KMS-11 (cell line): ENCODE measurements around the gene MB21D2.

Experiments used
- H2AFZ ChIP-seq: fragments of 200-600 bp; sonication (generic); 2 replicates; pipeline ENCODE4 v1.6.1; 2016; ENCODE audit warnings: antibody characterized with exemption, mixed run types, low read depth
- H3K27ac ChIP-seq: fragments of 200-600 bp; sonication (generic); 2 replicates; pipeline ENCODE4 v1.6.1; 2016; ENCODE audit warnings: mild to moderate bottlenecking, mixed run types
- H3K27me3 ChIP-seq: fragments of 200-600 bp; sonication (generic); 2 replicates; pipeline ENCODE4 v1.6.1; 2017; ENCODE audit warnings: mild to moderate bottlenecking, low read depth, mixed run types, moderate library complexity; ENCODE audit not compliant: insufficient read depth
- H3K36me3 ChIP-seq: fragments of 200-600 bp; sonication (generic); 2 replicates; pipeline ENCODE4 v1.6.1; 2017; ENCODE audit warnings: mild to moderate bottlenecking, mixed run types; ENCODE audit not compliant: insufficient read depth
- H3K4me1 ChIP-seq: fragments of 200-600 bp; sonication (generic); 2 replicates; pipeline ENCODE4 v1.6.1; 2016; ENCODE audit warnings: mild to moderate bottlenecking, low read depth, mixed run types; ENCODE audit not compliant: poor library complexity, severe bottlenecking
- H3K4me2 ChIP-seq: fragments of 200-600 bp; sonication (generic); 2 replicates; pipeline ENCODE4 v1.7.0; 2016; ENCODE audit warnings: mild to moderate bottlenecking, mixed run types
- H3K4me3 ChIP-seq: fragments of 200-600 bp; sonication (generic); IDR thresholded peaks from 2 replicates; pipeline ENCODE4 v1.6.1; 2017; ENCODE audit warnings: low read depth, low read length, mixed read lengths; ENCODE audit not compliant: insufficient read depth
- H3K79me2 ChIP-seq: fragments of 200-600 bp; sonication (generic); 2 replicates; pipeline ENCODE4 v1.6.1; 2016; ENCODE audit warnings: low read depth, mixed run types; ENCODE audit not compliant: insufficient read depth
- H3K9ac ChIP-seq: fragments of 200-600 bp; sonication (generic); 2 replicates; pipeline ENCODE4 v1.6.1; 2016; ENCODE audit warnings: mild to moderate bottlenecking, mixed run types
- H4K20me1 ChIP-seq: fragments of 200-600 bp; sonication (generic); 2 replicates; pipeline ENCODE4 v1.6.1; 2016; ENCODE audit warnings: mild to moderate bottlenecking, mixed run types; ENCODE audit not compliant: insufficient read depth
- CTCF ChIP-seq: fragments of 200-600 bp; sonication (generic); conservative IDR thresholded peaks from 2 replicates; pipeline ENCODE4 v1.6.1; 2017; ENCODE audit warnings: low read depth, mild to moderate bottlenecking, antibody characterized with exemption, low read length, moderate library complexity, mixed read lengths

The MB21D2 gene

GRCh38 chr3:192883512-192883911, 34.1 kb downstream of the MB21D2 start:
- Histone ChIP-seq H3K4me2 (no peak overlapping the region), H3K4me3 (no peak overlapping the region), H3K9ac (no peak overlapping the region), H3K27ac (no peak overlapping the region), H4K20me1 (no peaks in the 10 kb centered on the region), H2AFZ (no peak overlapping the region), H3K36me3 (no peaks in the 10 kb centered on the region), H3K79me2 (peaks cover 73% of the 10 kb centered on the region), H3K4me1 (peaks cover 42% of the 10 kb centered on the region), H3K27me3 (no peaks in the 10 kb centered on the region)
- TF ChIP-seq CTCF = no peak

GRCh38 chr3:192881159-192881786, 36.4 kb downstream of the MB21D2 start:
- Histone ChIP-seq H3K4me2 (no peak overlapping the region), H3K27me3 (no peaks in the 10 kb centered on the region), H3K9ac (peak overlapping the region; percentile 29), H3K36me3 (no peaks in the 10 kb centered on the region), H4K20me1 (no peaks in the 10 kb centered on the region), H3K27ac (peak overlapping the region; percentile 63; the same call in 1 of the 2 replicates), H3K4me1 (peaks cover 21% of the 10 kb centered on the region), H3K79me2 (peaks cover 66% of the 10 kb centered on the region), H3K4me3 (no peak overlapping the region), H2AFZ (no peak overlapping the region)
- no peak for TF ChIP-seq CTCF

- no peaks in the 10 kb centered on the region for H4K20me1 ChIP-seq
- H3K4me3 ChIP-seq = no peak overlapping the region
- no peaks in the 10 kb centered on the region for H3K27me3 ChIP-seq
- H3K27ac ChIP-seq = no peak overlapping the region
- H3K9ac ChIP-seq = no peak overlapping the region
- no peaks in the 10 kb centered on the region for H3K36me3 ChIP-seq
- peaks cover 20% of the 10 kb centered on the region for H3K4me1 ChIP-seq
- H2AFZ ChIP-seq = no peak overlapping the region
- H3K4me2 ChIP-seq = no peak overlapping the region
- H3K79me2 ChIP-seq = peaks cover 56% of the 10 kb centered on the region
- no peak for TF ChIP-seq CTCF
Measured at GRCh38 chr3:192880313-192880712, 37.3 kb downstream of the MB21D2 start.

- Histone ChIP-seq H3K4me3 (no peak overlapping the region), H3K9ac (no peak overlapping the region), H3K79me2 (peaks cover 48% of the 10 kb centered on the region)
Measured at GRCh38 chr3:192879346-192880031, 38.2 kb downstream of the MB21D2 start.

More at GRCh38 chr3:192879346-192880031, 38.2 kb downstream of the MB21D2 start:
- Histone ChIP-seq H3K27me3 (no peaks in the 10 kb centered on the region), H3K4me2 (no peak overlapping the region), H4K20me1 (no peaks in the 10 kb centered on the region), H3K27ac (no peak overlapping the region), H2AFZ (no peak overlapping the region), H3K36me3 (no peaks in the 10 kb centered on the region), H3K4me1 (peaks cover 18% of the 10 kb centered on the region)
- TF ChIP-seq CTCF = no peak
